Neuronal stem cell (in vitro differentiated cells): ENCODE measurements around the gene GLYAT.
A peak's percentile ranks its signal among the peaks of the same experiment; 100 is the strongest.

ENCODE experiments used
- DNase-seq: peaks from one replicate; pipeline ENCODE4 v3.0.0-alpha.2; 2013; ENCODE audit warnings: low spot score
- H2AFZ ChIP-seq: one replicate; pipeline ENCODE4 v1.6.1; 2013; ENCODE audit warnings: mild to moderate bottlenecking, low read length, inconsistent platforms
- H2AK5ac ChIP-seq: 2 replicates; pipeline ENCODE4 v1.6.1; 2013; ENCODE audit warnings: low read depth, mild to moderate bottlenecking, inconsistent platforms, low read length, moderate library complexity, mixed read lengths
- H2BK120ac ChIP-seq: 2 replicates; pipeline ENCODE4 v1.6.1; 2013; ENCODE audit warnings: low read depth, mild to moderate bottlenecking, inconsistent platforms, low read length, moderate library complexity, mixed read lengths
- H2BK12ac ChIP-seq: one replicate; pipeline ENCODE4 v1.6.1; 2013; ENCODE audit warnings: low read length, inconsistent platforms
- H2BK15ac ChIP-seq: 2 replicates; pipeline ENCODE4 v1.6.1; 2013; ENCODE audit warnings: mild to moderate bottlenecking, low read length, inconsistent platforms, mixed read lengths
- H2BK5ac ChIP-seq: one replicate; pipeline ENCODE4 v1.6.1; 2013; ENCODE audit warnings: inconsistent platforms, mild to moderate bottlenecking, low read length, moderate library complexity
- H3K14ac ChIP-seq: one replicate; pipeline ENCODE4 v1.6.1; 2013; ENCODE audit warnings: low read length, inconsistent platforms
- H3K18ac ChIP-seq: 2 replicates; pipeline ENCODE4 v1.6.1; 2013; ENCODE audit warnings: low read length, inconsistent platforms
- H3K23ac ChIP-seq: 2 replicates; pipeline ENCODE4 v1.6.1; 2013; ENCODE audit warnings: low read depth, mild to moderate bottlenecking, mixed read lengths, low read length, inconsistent platforms; ENCODE audit not compliant: poor library complexity
- H3K27ac ChIP-seq: replicated peaks from 3 replicates; pipeline ENCODE4 v1.5.1; 2013; ENCODE audit warnings: low read length, inconsistent platforms
- H3K27me3 ChIP-seq, 3 experiments: 2 replicates each; pipeline ENCODE4 v1.6.1; 2013; ENCODE audit warnings: low read length in 3 of 3, mild to moderate bottlenecking in 2 of 3, inconsistent platforms in 1 of 3, low read depth in 1 of 3, mixed read lengths in 1 of 3, moderate library complexity in 1 of 3; ENCODE audit not compliant: control insufficient read depth in 3 of 3, insufficient read depth in 3 of 3
- H3K36me3 ChIP-seq, 2 donors: replicated peaks in 1 of 2; 2 replicates each; pipeline ENCODE4 v1.6.1; 2013; ENCODE audit warnings: low read length in 2 of 2; ENCODE audit not compliant: control insufficient read depth in 2 of 2, insufficient read depth in 2 of 2
- H3K4ac ChIP-seq: 2 replicates; pipeline ENCODE4 v1.6.1; 2013; ENCODE audit warnings: inconsistent platforms, mild to moderate bottlenecking, low read length, moderate library complexity
- H3K4me1 ChIP-seq, 2 donors: 1 replicate in 1 of 2; 2 replicates in 1 of 2; pipeline ENCODE4 v1.6.1; 2013; ENCODE audit warnings: low read length in 2 of 2, low read depth in 1 of 2; ENCODE audit not compliant: control insufficient read depth in 2 of 2, insufficient read depth in 1 of 2
- H3K4me2 ChIP-seq: one replicate; pipeline ENCODE4 v1.6.1; 2013; ENCODE audit warnings: mild to moderate bottlenecking, low read length, inconsistent platforms; ENCODE audit not compliant: insufficient read depth, poor library complexity, severe bottlenecking
- H3K4me3 ChIP-seq, 2 donors: 2 replicates each; pipeline ENCODE4 v1.5.1; 2013; ENCODE audit warnings: low read length in 2 of 2, mild to moderate bottlenecking in 2 of 2, inconsistent platforms in 1 of 2, moderate library complexity in 1 of 2
- H3K79me1 ChIP-seq: one replicate; pipeline ENCODE4 v1.6.1; 2013; ENCODE audit warnings: low read depth, mild to moderate bottlenecking, inconsistent platforms, low read length, moderate library complexity
- H3K9ac ChIP-seq: one replicate; pipeline ENCODE4 v1.6.1; 2013; ENCODE audit warnings: mild to moderate bottlenecking, low read depth, low read length, inconsistent platforms; ENCODE audit not compliant: poor library complexity
- H3K9me3 ChIP-seq, 2 donors: replicated peaks in 1 of 2; 2 replicates each; pipeline versions ENCODE3 to v1.6.1; 2013; ENCODE audit warnings: low read length in 2 of 2, mild to moderate bottlenecking in 2 of 2, inconsistent platforms in 1 of 2, low read depth in 1 of 2, mixed read lengths in 1 of 2, moderate library complexity in 1 of 2; ENCODE audit not compliant: control insufficient read depth in 2 of 2, insufficient read depth in 1 of 2
- H4K8ac ChIP-seq: one replicate; pipeline ENCODE4 v1.6.1; 2013; ENCODE audit warnings: low read depth, mild to moderate bottlenecking, inconsistent platforms, low read length, moderate library complexity
- H4K91ac ChIP-seq: one replicate; pipeline ENCODE4 v1.6.1; 2013; ENCODE audit warnings: low read length, low read depth, mild to moderate bottlenecking, inconsistent platforms; ENCODE audit not compliant: poor library complexity
- WGBS, 2 donors: extraction: QIAGEN DNeasy Blood & Tissue Kit; methylation state at CpG; one replicate each; pipeline ENCODE4 v1.1.7; 2013; ENCODE audit warnings: missing lambda C conversion rate in 2 of 2, mixed read lengths in 1 of 2; ENCODE audit not compliant: insufficient read length in 2 of 2, insufficient replicate concordance in 1 of 2; ENCODE audit errors: extremely low coverage in 2 of 2; 5-methylcytosine and 5-hydroxymethylcytosine counted together

The GLYAT gene

GRCh38 chr11:58768137-58768536 lies 36.4 kb upstream of the GLYAT start:
- no peak overlapping the region for H4K91ac ChIP-seq
- no peak overlapping the region for H3K4me2 ChIP-seq
- no peak overlapping the region for H3K4me3 ChIP-seq
- H3K14ac ChIP-seq: no peak overlapping the region
- no peak overlapping the region for H2BK12ac ChIP-seq
- no peak overlapping the region for H3K27ac ChIP-seq
- peaks cover 0 to 13% (median 2%) of the 10 kb centered on the region in 3 experiments for H3K27me3 ChIP-seq
- no peak overlapping the region for H2BK120ac ChIP-seq
- H3K9me3 ChIP-seq: no peaks in the 10 kb centered on the region
- H3K4me1 ChIP-seq: no peaks in the 10 kb centered on the region
- WGBS, 2 donors: no CpG with 5 or more reads among the region's 2 CpGs
- no peak overlapping the region for H3K23ac ChIP-seq
- H2AK5ac ChIP-seq: no peak overlapping the region
- H3K79me1 ChIP-seq: no peaks in the 10 kb centered on the region
- no peak overlapping the region for H3K9ac ChIP-seq
- no peak overlapping the region for H2AFZ ChIP-seq
- H2BK5ac ChIP-seq: no peak overlapping the region
- no peaks in the 10 kb centered on the region for H3K36me3 ChIP-seq
- H4K8ac ChIP-seq: no peak overlapping the region
- DNase-seq: no peak
- H2BK15ac ChIP-seq: no peak overlapping the region
- H3K4ac ChIP-seq: no peak overlapping the region
- no peak overlapping the region for H3K18ac ChIP-seq

GRCh38 chr11:58765078-58765477 lies 33.3 kb upstream of the GLYAT start:
- Histone ChIP-seq H3K23ac (no peak overlapping the region), H3K27ac (no peak overlapping the region)
- no CpG with 5 or more reads among the region's 1 CpG for WGBS, 2 donors

DNA sequence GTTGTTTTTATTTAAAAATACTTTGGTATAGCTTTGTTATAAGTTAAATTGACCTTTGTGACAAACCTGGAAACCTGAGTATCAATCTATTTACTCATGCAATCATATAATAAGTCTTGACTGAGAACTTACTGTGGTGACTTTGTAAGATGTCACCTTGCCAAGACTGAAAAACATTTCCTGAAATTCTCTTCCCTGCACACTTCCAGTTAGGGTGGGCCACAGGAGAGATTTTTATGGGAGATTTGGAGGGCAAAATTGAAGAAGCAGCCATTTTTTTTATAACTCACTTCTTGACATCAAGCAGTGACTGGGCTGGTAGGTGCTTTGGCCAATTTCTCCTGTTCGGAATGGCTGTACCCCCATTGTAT lies 31.4 kb upstream of the GLYAT start:
- H3K4me2 ChIP-seq: no peak overlapping the region
- H2BK5ac ChIP-seq: no peak overlapping the region
- H3K9ac ChIP-seq: no peak overlapping the region
- H2AK5ac ChIP-seq: no peak overlapping the region
- no peak overlapping the region for H2BK15ac ChIP-seq
- H3K9me3 ChIP-seq: no peaks in the 10 kb centered on the region
- H2AFZ ChIP-seq: no peak overlapping the region
- H4K8ac ChIP-seq: no peak overlapping the region
- no peak overlapping the region for H4K91ac ChIP-seq
- H3K4me1 ChIP-seq: no peaks in the 10 kb centered on the region
- no peak overlapping the region for H2BK120ac ChIP-seq
- H3K4me3 ChIP-seq: no peak overlapping the region
- no peak for DNase-seq
- H2BK12ac ChIP-seq: no peak overlapping the region
- no peaks in the 10 kb centered on the region for H3K79me1 ChIP-seq
- no peak overlapping the region for H3K27ac ChIP-seq
- no CpG with 5 or more reads among the region's 1 CpG for WGBS, 2 donors
- no peak overlapping the region for H3K14ac ChIP-seq
- no peak overlapping the region for H3K18ac ChIP-seq
- peaks cover 0 to 2% (median 2%) of the 10 kb centered on the region in 3 experiments for H3K27me3 ChIP-seq
- no peaks in the 10 kb centered on the region for H3K36me3 ChIP-seq
- H3K4ac ChIP-seq: no peak overlapping the region
- H3K23ac ChIP-seq: no peak overlapping the region

More at GRCh38 chr11:58765078-58765477, 33.3 kb upstream of the GLYAT start:
- H3K14ac ChIP-seq: no peak overlapping the region
- no peaks in the 10 kb centered on the region for H3K36me3 ChIP-seq
- H3K27me3 ChIP-seq: peaks cover 0 to 9% (median 2%) of the 10 kb centered on the region in 3 experiments
- no peak overlapping the region for H2BK120ac ChIP-seq
- H3K4me2 ChIP-seq: no peak overlapping the region
- no peak overlapping the region for H3K4ac ChIP-seq
- H3K4me3 ChIP-seq: no peak overlapping the region
- H2BK5ac ChIP-seq: no peak overlapping the region
- DNase-seq: no peak
- H3K9me3 ChIP-seq: no peaks in the 10 kb centered on the region
- no peak overlapping the region for H3K9ac ChIP-seq
- no peak overlapping the region for H4K91ac ChIP-seq
- no peaks in the 10 kb centered on the region for H3K79me1 ChIP-seq
- H2AK5ac ChIP-seq: no peak overlapping the region
- no peak overlapping the region for H2AFZ ChIP-seq
- H3K18ac ChIP-seq: no peak overlapping the region
- H2BK15ac ChIP-seq: no peak overlapping the region
- H4K8ac ChIP-seq: no peak overlapping the region
- H3K4me1 ChIP-seq: no peaks in the 10 kb centered on the region
- no peak overlapping the region for H2BK12ac ChIP-seq

DNA sequence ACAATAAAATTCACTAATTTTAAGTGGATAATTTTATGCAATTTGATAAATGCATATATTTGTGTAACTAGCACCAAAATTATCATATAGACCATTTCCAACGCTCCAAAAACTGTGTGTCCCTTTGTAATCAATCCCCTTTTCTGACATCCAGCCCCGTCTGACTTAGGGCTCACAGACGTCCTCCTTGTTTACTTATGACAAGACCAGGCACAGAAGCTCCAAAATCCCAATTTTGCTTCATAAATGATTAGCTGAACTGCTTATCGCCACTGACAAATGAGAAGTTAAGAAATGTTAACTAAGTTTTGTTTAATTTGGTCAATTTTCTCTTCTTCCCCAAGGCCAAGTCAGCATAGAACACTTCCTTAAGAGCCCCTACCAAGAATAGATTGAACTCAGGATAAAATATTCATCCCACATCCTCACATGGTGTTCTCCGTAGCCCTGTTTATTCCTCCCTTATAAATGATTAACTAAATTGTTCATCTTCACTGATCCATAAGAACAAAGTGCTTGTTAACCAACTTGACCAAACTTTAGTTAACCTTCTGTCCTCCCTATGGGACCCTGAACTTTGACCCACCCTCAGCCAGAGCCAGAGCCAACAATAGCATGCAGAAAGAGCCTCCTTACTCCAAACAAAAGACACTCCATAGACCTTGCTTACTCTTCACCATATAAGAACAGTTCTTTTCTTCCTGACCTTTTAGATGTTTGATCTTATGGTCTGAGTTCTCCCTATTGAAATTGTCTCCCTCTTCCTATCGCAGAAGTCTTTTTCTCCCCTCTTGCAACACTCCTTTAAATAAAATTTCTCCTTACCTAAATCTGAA lies 30.8 kb upstream of the GLYAT start:
- no peaks in the 10 kb centered on the region for H3K4me1 ChIP-seq

More for the DNA sequence above, 30.8 kb upstream of the GLYAT start:
- H3K36me3 ChIP-seq: no peaks in the 10 kb centered on the region
- H2BK5ac ChIP-seq: no peak overlapping the region
- no peak overlapping the region for H2BK12ac ChIP-seq
- H3K23ac ChIP-seq: no peak overlapping the region
- H4K91ac ChIP-seq: no peak overlapping the region
- no peak overlapping the region for H4K8ac ChIP-seq
- WGBS, 2 donors: no CpG with 5 or more reads among the region's 6 CpGs
- no peak overlapping the region for H2BK15ac ChIP-seq
- H2BK120ac ChIP-seq: no peak overlapping the region
- H3K4me2 ChIP-seq: no peak overlapping the region
- H3K4me3 ChIP-seq: no peak overlapping the region
- H3K9me3 ChIP-seq: no peaks in the 10 kb centered on the region
- no peak overlapping the region for H2AK5ac ChIP-seq
- no peak overlapping the region for H3K27ac ChIP-seq
- DNase-seq: peak; percentile 3
- H3K79me1 ChIP-seq: no peaks in the 10 kb centered on the region
- no peak overlapping the region for H3K9ac ChIP-seq
- H3K4ac ChIP-seq: no peak overlapping the region
- H3K18ac ChIP-seq: no peak overlapping the region
- H3K14ac ChIP-seq: no peak overlapping the region
- H2AFZ ChIP-seq: no peak overlapping the region
- H3K27me3 ChIP-seq: peaks cover 0 to 2% (median 0%) of the 10 kb centered on the region in 3 experiments
